ENCODE data around the gene HLF. TPM values are rescaled to one million over a fixed set of nuclear protein-coding genes. Genes with fewer than 3 reads are reported as not detected.

Gene HLF
- total RNA-seq, 2 donors from 2014 or later, result 23.9 to 44.3 TPM

DNA sequence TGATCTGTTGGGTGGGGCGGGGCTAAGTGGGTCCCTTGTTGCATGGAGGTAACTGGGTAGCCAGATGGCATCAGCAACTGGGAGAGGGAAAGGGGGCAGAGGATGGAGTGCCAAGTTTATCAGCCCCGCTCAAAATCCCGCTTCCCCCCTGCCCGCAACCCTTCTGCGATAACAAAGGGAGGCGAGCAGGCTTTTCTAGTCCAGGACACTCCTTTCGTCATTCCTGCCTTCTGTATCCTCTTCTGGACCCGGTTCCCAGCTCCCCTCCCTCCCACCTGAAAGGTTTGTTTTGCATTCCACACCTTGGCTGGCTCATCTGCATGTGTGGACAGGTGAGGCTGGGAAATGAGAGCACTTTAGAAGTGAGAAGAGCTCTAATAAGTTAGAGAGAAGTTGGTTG, 53.3 kb downstream of the HLF start:
- ATAC-seq (replicated peaks in 1 of 2), result no peak
- H3K4me1 Mint-ChIP-seq (ENCODE audit: low read depth), result peaks cover 33% of the 10 kb centered on the region
- H3K36me3 Mint-ChIP-seq (ENCODE audit: insufficient read depth in 2 of 2), result peaks cover 5 to 9% of the 10 kb centered on the region in 2 donors

GRCh38 chr17:55318715-55319487, 54.1 kb downstream of the HLF start:
- peaks cover 24% of the 10 kb centered on the region for H3K27me3 Mint-ChIP-seq (ENCODE audit: low read depth)
- peaks cover 24% of the 10 kb centered on the region for H3K4me1 Mint-ChIP-seq (ENCODE audit: low read depth)
- no peak for DNase-seq
- ATAC-seq (replicated peaks in 1 of 2), result no peak
- no peak overlapping the region for H3K27ac Mint-ChIP-seq
- peaks cover 0 to 2% of the 10 kb centered on the region in 2 donors for H3K9me3 Mint-ChIP-seq
- H3K36me3 Mint-ChIP-seq (ENCODE audit: insufficient read depth in 2 of 2), result peaks cover 5 to 9% of the 10 kb centered on the region in 2 donors
- H3K4me3 Mint-ChIP-seq, result peak overlapping the region in 1 of 2 donors; percentile 36

More for the DNA sequence above, 53.3 kb downstream of the HLF start:
- Mint-ChIP-seq H3K9me3 (peaks cover 0 to 2% of the 10 kb centered on the region in 2 donors), H3K4me3 (peak overlapping the region; percentile 17 to 28), H3K27me3 (ENCODE audit: low read depth) (peaks cover 28% of the 10 kb centered on the region), H3K27ac (no peak overlapping the region)
- DNase-seq, result no peak

- DNase-seq, result no peak
- Mint-ChIP-seq H3K27ac (peak overlapping the region; percentile 50), H3K36me3 (ENCODE audit: insufficient read depth in 2 of 2) (peaks cover 1 to 6% of the 10 kb centered on the region in 2 donors), H3K4me3 (no peak overlapping the region), H3K4me1 (ENCODE audit: low read depth) (peaks cover 13% of the 10 kb centered on the region), H3K27me3 (ENCODE audit: low read depth) (peaks cover 15% of the 10 kb centered on the region), H3K9me3 (no peaks in the 10 kb centered on the region)
- ATAC-seq (replicated peaks in 1 of 2), result no peak
Observed at GRCh38 chr17:55319933-55320593, 55.3 kb downstream of the HLF start.

GRCh38 chr17:55320594-55321426, 56.0 kb downstream of the HLF start:
- ATAC-seq (replicated peaks in 1 of 2) (no peak), DNase-seq (no peak)
- Mint-ChIP-seq H3K9me3 (no peaks in the 10 kb centered on the region), H3K27ac (no peak overlapping the region), H3K36me3 (ENCODE audit: insufficient read depth in 2 of 2) (peaks cover 1 to 4% of the 10 kb centered on the region in 2 donors), H3K4me1 (ENCODE audit: low read depth) (peaks cover 8% of the 10 kb centered on the region), H3K27me3 (ENCODE audit: low read depth) (peaks cover 15% of the 10 kb centered on the region), H3K4me3 (no peak overlapping the region)

DNA sequence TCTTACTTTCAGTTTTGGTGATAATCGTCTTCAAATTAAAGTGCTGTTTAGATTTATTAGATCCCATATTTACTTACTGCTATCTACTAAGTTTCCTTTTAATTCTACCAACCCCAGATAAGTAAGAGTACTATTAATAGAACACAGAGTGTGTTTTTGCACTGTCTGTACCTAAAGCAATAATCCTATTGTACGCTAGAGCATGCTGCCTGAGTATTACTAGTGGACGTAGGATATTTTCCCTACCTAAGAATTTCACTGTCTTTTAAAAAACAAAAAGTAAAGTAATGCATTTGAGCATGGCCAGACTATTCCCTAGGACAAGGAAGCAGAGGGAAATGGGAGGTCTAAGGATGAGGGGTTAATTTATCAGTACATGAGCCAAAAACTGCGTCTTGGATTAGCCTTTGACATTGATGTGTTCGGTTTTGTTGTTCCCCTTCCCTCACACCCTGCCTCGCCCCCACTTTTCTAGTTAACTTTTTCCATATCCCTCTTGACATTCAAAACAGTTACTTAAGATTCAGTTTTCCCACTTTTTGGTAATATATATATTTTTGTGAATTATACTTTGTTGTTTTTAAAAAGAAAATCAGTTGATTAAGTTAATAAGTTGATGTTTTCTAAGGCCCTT, 56.8 kb downstream of the HLF start:
- Mint-ChIP-seq H3K27ac (no peak overlapping the region), H3K9me3 (no peaks in the 10 kb centered on the region), H3K36me3 (ENCODE audit: insufficient read depth in 2 of 2) (peaks cover 1 to 4% of the 10 kb centered on the region in 2 donors), H3K4me1 (ENCODE audit: low read depth) (peaks cover 8% of the 10 kb centered on the region), H3K4me3 (no peak overlapping the region), H3K27me3 (ENCODE audit: low read depth) (peaks cover 16% of the 10 kb centered on the region)
- DNase-seq (no peak), ATAC-seq (replicated peaks in 1 of 2) (no peak)

GRCh38 chr17:55322453-55322985, 57.8 kb downstream of the HLF start:
- H3K9me3 Mint-ChIP-seq, result no peaks in the 10 kb centered on the region
- H3K36me3 Mint-ChIP-seq (ENCODE audit: insufficient read depth in 2 of 2), result no peaks in the 10 kb centered on the region
- H3K27me3 Mint-ChIP-seq (ENCODE audit: low read depth), result peaks cover 20% of the 10 kb centered on the region
- no peak overlapping the region for H3K27ac Mint-ChIP-seq
- no peak overlapping the region for H3K4me3 Mint-ChIP-seq
- H3K4me1 Mint-ChIP-seq (ENCODE audit: low read depth), result peaks cover 8% of the 10 kb centered on the region
- DNase-seq (no peak), ATAC-seq (replicated peaks in 1 of 2) (no peak)

GRCh38 chr17:55323518-55324295, 58.9 kb downstream of the HLF start:
- Mint-ChIP-seq H3K9me3 (peaks cover 0 to 3% of the 10 kb centered on the region in 2 donors), H3K27me3 (ENCODE audit: low read depth) (peaks cover 26% of the 10 kb centered on the region)
- ATAC-seq (replicated peaks in 1 of 2), result no peak

GRCh38 chr17:55324296-55324978, 59.7 kb downstream of the HLF start:
- H3K27me3 Mint-ChIP-seq (ENCODE audit: low read depth), result peaks cover 30% of the 10 kb centered on the region
- peaks cover 0 to 5% of the 10 kb centered on the region in 2 donors for H3K36me3 Mint-ChIP-seq (ENCODE audit: insufficient read depth in 2 of 2)
- H3K4me3 Mint-ChIP-seq, result no peak overlapping the region
- peak in 1 of 2 donors; percentile 33 for ATAC-seq (replicated peaks in 1 of 2)
- H3K27ac Mint-ChIP-seq, result no peak overlapping the region
- DNase-seq, result no peak
- peaks cover 8% of the 10 kb centered on the region for H3K4me1 Mint-ChIP-seq (ENCODE audit: low read depth)
- peaks cover 1 to 3% of the 10 kb centered on the region in 2 donors for H3K9me3 Mint-ChIP-seq

More at GRCh38 chr17:55323518-55324295, 58.9 kb downstream of the HLF start:
- no peak for DNase-seq
- H3K4me3 Mint-ChIP-seq, result no peak overlapping the region
- no peak overlapping the region for H3K27ac Mint-ChIP-seq
- H3K4me1 Mint-ChIP-seq (ENCODE audit: low read depth), result peaks cover 8% of the 10 kb centered on the region
- H3K36me3 Mint-ChIP-seq (ENCODE audit: insufficient read depth in 2 of 2), result peaks cover 0 to 2% of the 10 kb centered on the region in 2 donors

DNA sequence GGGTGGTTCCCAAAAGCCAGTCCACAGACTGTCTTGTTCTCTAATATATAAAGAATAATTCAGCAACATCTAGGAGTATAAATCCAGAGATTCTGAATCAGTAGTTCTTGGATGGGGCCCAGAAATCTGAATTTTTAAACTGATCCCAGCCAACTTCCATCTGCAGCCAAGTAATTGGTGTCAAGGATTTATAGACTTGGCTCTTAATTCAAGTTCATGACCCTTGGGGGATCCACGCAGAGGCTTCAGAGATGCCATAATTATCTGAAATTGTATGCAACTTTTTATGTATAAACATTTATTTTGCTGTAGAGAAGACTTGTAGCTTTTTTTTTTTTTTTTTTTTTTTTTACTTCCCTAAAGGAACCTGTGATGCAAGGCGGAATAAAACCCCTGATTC, 60.6 kb downstream of the HLF start:
- Mint-ChIP-seq H3K36me3 (ENCODE audit: insufficient read depth in 2 of 2) (peaks cover 0 to 5% of the 10 kb centered on the region in 2 donors), H3K4me1 (ENCODE audit: low read depth) (peaks cover under 1% of the 10 kb centered on the region), H3K27ac (no peak overlapping the region), H3K9me3 (peaks cover 1 to 3% of the 10 kb centered on the region in 2 donors), H3K4me3 (no peak overlapping the region), H3K27me3 (ENCODE audit: low read depth) (peaks cover 31% of the 10 kb centered on the region)
- ATAC-seq (replicated peaks in 1 of 2) (no peak), DNase-seq (no peak)

DNA sequence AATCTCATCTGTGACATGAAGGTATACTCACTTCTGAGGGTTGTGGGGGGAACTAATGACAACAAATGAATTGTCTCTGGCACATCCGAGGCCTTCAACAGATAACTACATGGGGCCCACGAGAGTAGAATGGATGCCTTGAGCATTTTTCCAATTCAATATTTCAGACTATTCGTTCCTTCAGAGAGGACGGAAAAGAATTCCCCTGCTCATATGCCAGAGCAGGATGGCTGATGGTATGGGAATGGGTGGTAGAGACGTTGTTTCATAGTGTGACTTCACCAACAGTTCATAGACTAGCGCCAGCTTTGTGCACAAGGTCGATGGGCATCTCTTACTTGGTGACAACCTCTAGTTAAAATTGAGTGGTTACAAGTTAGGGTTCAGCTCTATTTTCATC, 61.3 kb downstream of the HLF start:
- Mint-ChIP-seq H3K4me1 (ENCODE audit: low read depth) (no peaks in the 10 kb centered on the region), H3K9me3 (peaks cover 1 to 3% of the 10 kb centered on the region in 2 donors), H3K27ac (no peak overlapping the region), H3K36me3 (ENCODE audit: insufficient read depth in 2 of 2) (peaks cover 0 to 5% of the 10 kb centered on the region in 2 donors), H3K4me3 (no peak overlapping the region), H3K27me3 (ENCODE audit: low read depth) (peaks cover 30% of the 10 kb centered on the region)
- ATAC-seq (replicated peaks in 1 of 2), result no peak
- no peak for DNase-seq

- Mint-ChIP-seq H3K27ac (no peak overlapping the region), H3K36me3 (ENCODE audit: insufficient read depth in 2 of 2) (peaks cover 0 to 5% of the 10 kb centered on the region in 2 donors)
Observed at GRCh38 chr17:55327225-55328088, 62.7 kb downstream of the HLF start.

More at GRCh38 chr17:55327225-55328088, 62.7 kb downstream of the HLF start:
- H3K4me1 Mint-ChIP-seq (ENCODE audit: low read depth), result peaks cover 4% of the 10 kb centered on the region
- H3K9me3 Mint-ChIP-seq, result peaks cover 1 to 3% of the 10 kb centered on the region in 2 donors
- peaks cover 30% of the 10 kb centered on the region for H3K27me3 Mint-ChIP-seq (ENCODE audit: low read depth)
- ATAC-seq (replicated peaks in 1 of 2) (no peak), DNase-seq (no peak)
- H3K4me3 Mint-ChIP-seq, result no peak overlapping the region

All from activated T-cell treated with anti-CD3 and anti-CD28 coated beads, Interleukin-2, amount 50 U/mL, for 72 hours (primary cell).